Measurements from ENCODE around the gene TSPAN5.

GRCh38 chr4:98585596-98585995 lies 72.8 kb downstream of the TSPAN5 start:
- TF ChIP-seq EP300 (IDR thresholded peaks at IDR 0.05; ENCODE audit: borderline replicate concordance in 1 of 2, low read depth in 1 of 2, low read length in 1 of 2) (no peak), REST (IDR thresholded peaks at IDR 0.05; ENCODE audit: low read depth, low read length) (no peak), EZH2phosphoT487 (IDR thresholded peaks at IDR 0.05; ENCODE audit: borderline replicate concordance, low read depth) (no peak), JUND (IDR thresholded peaks at IDR 0.05) (no peak), CHD2 (IDR thresholded peaks at IDR 0.05; ENCODE audit: low read length, partially characterized antibody) (no peak), GABPA (IDR thresholded peaks at IDR 0.05; ENCODE audit: low read depth) (no peak), YY1 (IDR thresholded peaks at IDR 0.05; ENCODE audit: low read depth) (no peak), CTCF (IDR thresholded peaks at IDR 0.05) (no peak), SIN3A (IDR thresholded peaks at IDR 0.05; ENCODE audit: borderline replicate concordance, low read depth, low read length) (no peak)

All from SK-N-SH (cell line).